H1 (cell line): ENCODE results near the gene SLC34A1.

ENCODE experiments used
- BACH1 ChIP-seq: IDR thresholded peaks from 2 replicates; pipeline ENCODE4 v1.6.1; 2012; ENCODE audit warnings: low read length, improper control_type of control experiment
- CEBPB ChIP-seq: IDR thresholded peaks from 2 replicates; pipeline ENCODE4 v1.6.1; 2012; ENCODE audit warnings: low read depth, low read length
- CTCF ChIP-seq, 3 experiments: IDR thresholded peaks; 1 replicate in 2 of 3; 2 replicates in 1 of 3; pipeline versions ENCODE4 v1.5.1 to v1.6.1; 2011; ENCODE audit warnings: low read length in 3 of 3, mild to moderate bottlenecking in 3 of 3, inconsistent platforms in 2 of 3, low read depth in 1 of 3, moderate library complexity in 1 of 3; ENCODE audit not compliant: insufficient read depth in 1 of 3; ENCODE audit errors: control extremely low read depth in 1 of 3
- EP300 ChIP-seq, 2 experiments: IDR thresholded peaks; 1 replicate in 1 of 2; 2 replicates in 1 of 2; pipeline ENCODE4 v1.6.1; 2011 to 2012; ENCODE audit warnings: low read depth in 2 of 2, low read length in 2 of 2, mild to moderate bottlenecking in 2 of 2, borderline replicate concordance in 1 of 2, inconsistent platforms in 1 of 2, moderate library complexity in 1 of 2
- EZH2 ChIP-seq: fragments of 200-600 bp; sonication (generic); IDR thresholded peaks from 2 replicates; pipeline ENCODE4 v1.7.1; 2012; ENCODE audit warnings: low read depth, mild to moderate bottlenecking, moderate library complexity, low read length, inconsistent platforms; ENCODE audit not compliant: severe bottlenecking
- FOSL1 ChIP-seq: IDR thresholded peaks from 2 replicates; pipeline ENCODE4 v1.6.1; 2011; ENCODE audit warnings: mild to moderate bottlenecking, low read depth, low read length, moderate library complexity; ENCODE audit not compliant: insufficient read depth
- POLR2AphosphoS5 ChIP-seq: IDR thresholded peaks from 2 replicates; pipeline ENCODE4 v1.6.1; 2011; ENCODE audit warnings: low read depth, low read length
- RFX5 ChIP-seq: IDR thresholded peaks from 2 replicates; pipeline ENCODE4 v1.6.1; 2011; ENCODE audit warnings: low read depth, low read length, improper control_type of control experiment, borderline replicate concordance
- SIX5 ChIP-seq: IDR thresholded peaks from 2 replicates; pipeline ENCODE4 v1.6.1; 2011; ENCODE audit warnings: mild to moderate bottlenecking, low read depth, low read length
- SUZ12 ChIP-seq: fragments of 200-600 bp; sonication (generic); IDR thresholded peaks from 2 replicates; pipeline ENCODE4 v1.6.1; 2012; ENCODE audit warnings: mild to moderate bottlenecking, inconsistent platforms, low read length, moderate library complexity, mixed read lengths
- TF ChIP-seq, protein P1 (sequence below): IDR thresholded peaks from 2 replicates; pipeline ENCODE4 v1.6.1; 2011; ENCODE audit warnings: low read depth, mild to moderate bottlenecking, low read length; ENCODE audit not compliant: insufficient read depth

DNA sequence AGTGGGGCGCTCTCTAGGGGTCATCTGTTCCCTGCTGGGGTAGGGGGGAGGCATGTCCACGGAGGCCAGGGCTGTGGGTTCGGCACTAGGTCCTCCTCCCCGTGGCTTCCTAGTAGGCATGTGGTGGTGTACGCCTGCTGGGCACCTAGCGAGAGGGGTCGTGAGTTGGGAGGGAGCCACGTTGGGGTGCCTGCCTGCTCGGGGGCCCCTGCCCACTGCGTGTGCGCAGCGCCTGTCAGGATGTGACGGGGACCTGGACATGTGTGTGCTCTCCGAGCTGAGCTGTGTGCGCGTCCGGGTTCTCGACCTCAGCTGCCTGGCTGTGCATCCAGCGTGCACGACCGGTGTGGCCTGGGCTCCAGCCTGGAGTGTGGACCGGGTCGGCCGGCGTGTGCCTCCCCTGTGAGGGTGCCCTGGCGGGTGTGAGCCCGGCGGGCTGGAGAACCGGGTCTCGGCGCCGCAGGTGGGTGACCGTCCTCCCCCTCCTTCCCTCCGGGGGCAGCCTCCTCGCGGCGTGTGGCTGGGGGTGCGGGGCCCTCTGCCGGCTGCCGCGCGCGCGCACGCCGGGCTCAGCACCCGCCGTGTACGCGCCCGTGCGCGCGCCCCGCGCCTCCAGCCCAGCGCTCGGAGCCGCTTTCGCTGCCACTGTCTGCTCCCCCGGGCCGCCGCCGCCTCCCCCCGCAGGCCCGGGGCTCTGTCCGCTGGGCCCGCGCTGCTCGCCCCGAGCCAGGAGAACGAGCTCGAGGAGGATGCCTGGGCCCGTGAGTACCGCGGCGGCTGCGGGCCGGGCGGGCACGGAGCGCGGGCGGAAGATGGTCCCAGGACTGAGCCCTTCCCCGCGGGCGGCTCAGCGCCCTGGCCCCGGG, 62.2 kb downstream of the SLC34A1 start, which contains the start of gene PRR7:
- TF ChIP-seq CTCF (IDR thresholded peaks at IDR 0.05; ENCODE audit: control extremely low read depth in 1 of 3, insufficient read depth in 1 of 3, low read depth in 1 of 3, low read length in 3 of 3) (no peak), SUZ12 (no peak), BACH1 (no peak), EP300 (IDR thresholded peaks at IDR 0.05; ENCODE audit: borderline replicate concordance in 1 of 2, low read depth in 2 of 2, low read length in 2 of 2) (no peak), CEBPB (no peak), SIX5 (no peak), POLR2AphosphoS5 (peak; percentile 82; the same call in 1 of the 2 replicates), EZH2 (no peak), FOSL1 (no peak), RFX5 (no peak)
- TF ChIP-seq, protein P1, sequence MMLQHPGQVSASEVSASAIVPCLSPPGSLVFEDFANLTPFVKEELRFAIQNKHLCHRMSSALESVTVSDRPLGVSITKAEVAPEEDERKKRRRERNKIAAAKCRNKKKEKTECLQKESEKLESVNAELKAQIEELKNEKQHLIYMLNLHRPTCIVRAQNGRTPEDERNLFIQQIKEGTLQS: no peak
